Stimulated activated memory B cell treated with anti-CD40 and anti-IgM and Interleukin-4, amounts not matched to agents 10 μg/mL and 1 μg/mL and 100 μg/mL, for 72 hours (primary cell): ENCODE measurements around the gene PLXNB2.

Experiments used
- ATAC-seq: fragments of 150-1000 bp; cut with Tn5 transposase; 2 replicates; pipeline ENCODE4 v1.10.0; 2021
- H3K27ac Mint-ChIP-seq: one replicate; pipeline ENCODE4 v1.8.0; 2022; ENCODE audit warnings: mild to moderate bottlenecking, mixed read lengths
- H3K27me3 Mint-ChIP-seq: one replicate; pipeline ENCODE4 v1.8.0; 2022; ENCODE audit warnings: mixed read lengths
- H3K36me3 Mint-ChIP-seq: one replicate; pipeline ENCODE4 v1.8.0; 2022; ENCODE audit warnings: mixed read lengths
- H3K4me1 Mint-ChIP-seq: one replicate; pipeline ENCODE4 v1.8.0; 2022; ENCODE audit warnings: mixed read lengths
- H3K4me3 Mint-ChIP-seq: one replicate; pipeline ENCODE4 v1.8.0; 2022; ENCODE audit warnings: mild to moderate bottlenecking, moderate library complexity, mixed read lengths
- H3K9me3 Mint-ChIP-seq: one replicate; pipeline ENCODE4 v1.8.0; 2022; ENCODE audit warnings: mixed read lengths

The PLXNB2 gene

GRCh38 chr22:50261615-50262459, 45.6 kb downstream of the PLXNB2 start, which contains the start of gene MAPK12:
Gene MAPK12 (minus strand): TSS chr22:50261683. CDS start chr22:50261509, 174 bp downstream.
- peak; percentile 31 for ATAC-seq
- no peaks in the 10 kb centered on the region for H3K9me3 Mint-ChIP-seq
- no peaks in the 10 kb centered on the region for H3K36me3 Mint-ChIP-seq
- H3K27ac Mint-ChIP-seq = peak within 1 kb of the TSS; percentile 53
- peaks cover 55% of the 10 kb centered on the region for H3K27me3 Mint-ChIP-seq
- H3K4me3 Mint-ChIP-seq = peak within 1 kb of the TSS; percentile 66
- peaks cover 37% of the 10 kb centered on the region for H3K4me1 Mint-ChIP-seq

- H3K4me3 Mint-ChIP-seq = peak overlapping the region; percentile 59
- peaks cover 55% of the 10 kb centered on the region for H3K27me3 Mint-ChIP-seq
- H3K4me1 Mint-ChIP-seq = peaks cover 34% of the 10 kb centered on the region
- H3K9me3 Mint-ChIP-seq = no peaks in the 10 kb centered on the region
- H3K36me3 Mint-ChIP-seq = no peaks in the 10 kb centered on the region
- ATAC-seq = peak; percentile 37
- H3K27ac Mint-ChIP-seq = no peak overlapping the region
Observed at GRCh38 chr22:50260801-50261614, 46.4 kb downstream of the PLXNB2 start.

GRCh38 chr22:50260434-50260800, 47.0 kb downstream of the PLXNB2 start:
- no peaks in the 10 kb centered on the region for H3K9me3 Mint-ChIP-seq
- H3K27me3 Mint-ChIP-seq = peaks cover 55% of the 10 kb centered on the region
- H3K4me3 Mint-ChIP-seq = peak overlapping the region; percentile 59
- no peak overlapping the region for H3K27ac Mint-ChIP-seq
- ATAC-seq = no peak
- H3K36me3 Mint-ChIP-seq = no peaks in the 10 kb centered on the region
- peaks cover 31% of the 10 kb centered on the region for H3K4me1 Mint-ChIP-seq

GRCh38 chr22:50259302-50259701, 48.1 kb downstream of the PLXNB2 start:
- H3K9me3 Mint-ChIP-seq = no peaks in the 10 kb centered on the region
- no peak overlapping the region for H3K27ac Mint-ChIP-seq
- ATAC-seq = no peak
- no peak overlapping the region for H3K4me3 Mint-ChIP-seq
- H3K27me3 Mint-ChIP-seq = peaks cover 55% of the 10 kb centered on the region
- H3K36me3 Mint-ChIP-seq = no peaks in the 10 kb centered on the region
- peaks cover 20% of the 10 kb centered on the region for H3K4me1 Mint-ChIP-seq

- H3K27me3 Mint-ChIP-seq = peaks cover 55% of the 10 kb centered on the region
- H3K4me1 Mint-ChIP-seq = peaks cover 17% of the 10 kb centered on the region
- no peak for ATAC-seq
- H3K36me3 Mint-ChIP-seq = no peaks in the 10 kb centered on the region
- H3K27ac Mint-ChIP-seq = no peak overlapping the region
- no peak overlapping the region for H3K4me3 Mint-ChIP-seq
- no peaks in the 10 kb centered on the region for H3K9me3 Mint-ChIP-seq
Observed at GRCh38 chr22:50258361-50259292, 48.8 kb downstream of the PLXNB2 start.

- Mint-ChIP-seq H3K27ac (no peak overlapping the region), H3K9me3 (no peaks in the 10 kb centered on the region), H3K36me3 (no peaks in the 10 kb centered on the region), H3K27me3 (peaks cover 48% of the 10 kb centered on the region), H3K4me3 (no peak overlapping the region), H3K4me1 (peaks cover 10% of the 10 kb centered on the region)
- ATAC-seq = no peak
Observed at GRCh38 chr22:50257451-50258360, 49.7 kb downstream of the PLXNB2 start.

- Mint-ChIP-seq H3K36me3 (no peaks in the 10 kb centered on the region), H3K9me3 (no peaks in the 10 kb centered on the region), H3K4me3 (no peak overlapping the region), H3K4me1 (peaks cover 7% of the 10 kb centered on the region), H3K27ac (no peak overlapping the region), H3K27me3 (peaks cover 41% of the 10 kb centered on the region)
- ATAC-seq = no peak
Observed at GRCh38 chr22:50257041-50257440, 50.4 kb downstream of the PLXNB2 start.

GRCh38 chr22:50256258-50256862, 51.1 kb downstream of the PLXNB2 start:
- Mint-ChIP-seq H3K36me3 (no peaks in the 10 kb centered on the region), H3K4me3 (no peak overlapping the region), H3K27ac (no peak overlapping the region), H3K27me3 (peaks cover 37% of the 10 kb centered on the region), H3K4me1 (peaks cover 11% of the 10 kb centered on the region), H3K9me3 (no peaks in the 10 kb centered on the region)
- ATAC-seq = no peak

- H3K27ac Mint-ChIP-seq = no peak overlapping the region
- H3K27me3 Mint-ChIP-seq = peaks cover 37% of the 10 kb centered on the region
- H3K36me3 Mint-ChIP-seq = no peaks in the 10 kb centered on the region
- H3K4me1 Mint-ChIP-seq = peaks cover 11% of the 10 kb centered on the region
- H3K9me3 Mint-ChIP-seq = no peaks in the 10 kb centered on the region
- H3K4me3 Mint-ChIP-seq = no peak overlapping the region
- no peak for ATAC-seq
Observed at GRCh38 chr22:50255607-50256006, 51.8 kb downstream of the PLXNB2 start.

GRCh38 chr22:50255099-50255498, 52.3 kb downstream of the PLXNB2 start:
- H3K4me1 Mint-ChIP-seq = peaks cover 16% of the 10 kb centered on the region
- no peak overlapping the region for H3K27ac Mint-ChIP-seq
- ATAC-seq = no peak
- no peaks in the 10 kb centered on the region for H3K9me3 Mint-ChIP-seq
- no peak overlapping the region for H3K4me3 Mint-ChIP-seq
- peaks cover 32% of the 10 kb centered on the region for H3K27me3 Mint-ChIP-seq
- no peaks in the 10 kb centered on the region for H3K36me3 Mint-ChIP-seq

- peaks cover 22% of the 10 kb centered on the region for H3K4me1 Mint-ChIP-seq
- peaks cover 20% of the 10 kb centered on the region for H3K27me3 Mint-ChIP-seq
- ATAC-seq = no peak
- no peaks in the 10 kb centered on the region for H3K9me3 Mint-ChIP-seq
- H3K36me3 Mint-ChIP-seq = no peaks in the 10 kb centered on the region
- no peak overlapping the region for H3K4me3 Mint-ChIP-seq
- no peak overlapping the region for H3K27ac Mint-ChIP-seq
Observed at GRCh38 chr22:50253941-50254340, 53.5 kb downstream of the PLXNB2 start.

- no peak for ATAC-seq
- Mint-ChIP-seq H3K36me3 (no peaks in the 10 kb centered on the region), H3K9me3 (no peaks in the 10 kb centered on the region), H3K27ac (no peak overlapping the region), H3K27me3 (peaks cover 13% of the 10 kb centered on the region), H3K4me1 (peaks cover 22% of the 10 kb centered on the region), H3K4me3 (no peak overlapping the region)
Observed at GRCh38 chr22:50253046-50253915, 54.2 kb downstream of the PLXNB2 start.
